Thyroid gland (tissue), 4 donors: Measurements from ENCODE around the gene DNAH10.

Experiments used
- CTCF ChIP-seq, 6 experiments: fragments of 200-600 bp in 3 of 6; fragments of 450-650 bp in 3 of 6; sonication (generic) in 3 of 6; IDR thresholded peaks; one replicate each; pipeline ENCODE4 v1.5.1; 2016 to 2019; ENCODE audit warnings: antibody characterized with exemption in 6 of 6, mild to moderate bottlenecking in 2 of 6, inconsistent platforms in 1 of 6, moderate library complexity in 1 of 6
- POLR2A ChIP-seq, 2 donors: fragments of 450-650 bp; IDR thresholded peaks; one replicate each; pipeline ENCODE4 v1.6.1; 2017; ENCODE audit warnings: antibody characterized with exemption in 2 of 2, mild to moderate bottlenecking in 2 of 2, moderate library complexity in 1 of 2

GRCh38 chr12:123960856-123961255 lies 198.8 kb downstream of the DNAH10 start:
- TF ChIP-seq CTCF (IDR thresholded peaks at IDR 0.05) (no peak), POLR2A (IDR thresholded peaks at IDR 0.05) (no peak)
